WTC11 (cell line): ENCODE measurements around the gene CMC2. TPM values are rescaled to one million over a fixed set of nuclear protein-coding genes. Genes with fewer than 3 reads are reported as not detected.

Source experiments
- ATAC-seq: fragments of 200-7000 bp; cut with Tn5 transposase; 2 replicates; pipeline ENCODE4 v1.10.0; 2021; ENCODE audit warnings: mild to moderate bottlenecking, moderate library complexity
- CTCF ChIA-PET: fragments of 300-600 bp; sonication (Branson Sonifier 250); formaldehyde crosslinking; loops from one replicate; lab custom pipeline; 2021; ENCODE audit warnings: antibody characterized with exemption; lab: Charles Lee
- POLR2A ChIA-PET: fragments of 350-600 bp; sonication (Branson Sonifier 250); formaldehyde crosslinking; loops from one replicate; lab custom pipeline; 2021; ENCODE audit warnings: antibody characterized with exemption; lab: Charles Lee
- DNase-seq: peaks from one replicate; pipeline ENCODE4 v3.0.0; 2021; ENCODE audit warnings: low spot score
- H3K27ac Mint-ChIP-seq: 2 replicates; pipeline ENCODE4 v1.8.0; 2021; ENCODE audit warnings: mixed read lengths
- H3K27me3 Mint-ChIP-seq: 2 replicates; pipeline ENCODE4 v1.8.0; 2021; ENCODE audit warnings: low read depth, mild to moderate bottlenecking, moderate library complexity, mixed read lengths
- H3K36me3 Mint-ChIP-seq: 2 replicates; pipeline ENCODE4 v1.8.0; 2021; ENCODE audit warnings: mixed read lengths
- H3K4me1 Mint-ChIP-seq: 2 replicates; pipeline ENCODE4 v1.8.0; 2022; ENCODE audit warnings: mixed read lengths
- H3K4me3 Mint-ChIP-seq: 2 replicates; pipeline ENCODE4 v1.8.0; 2021; ENCODE audit warnings: mild to moderate bottlenecking, moderate library complexity, mixed read lengths
- H3K9me3 Mint-ChIP-seq: 2 replicates; pipeline ENCODE4 v1.8.0; 2021; ENCODE audit warnings: mixed read lengths
- CREM ChIP-seq: sonication (generic); formaldehyde crosslinking; IDR thresholded peaks from 2 replicates; pipeline ENCODE4 v1.8.1; 2022; ENCODE audit warnings: mild to moderate bottlenecking, missing genetic modification reagents, moderate library complexity
- ETV6 ChIP-seq: sonication (generic); formaldehyde crosslinking; IDR thresholded peaks from 2 replicates; pipeline ENCODE4 v1.8.1; 2022; ENCODE audit warnings: mild to moderate bottlenecking, missing genetic modification reagents
- FOXJ3 ChIP-seq: sonication (generic); formaldehyde crosslinking; IDR thresholded peaks from 2 replicates; pipeline ENCODE4 v1.9.0; 2021; ENCODE audit warnings: missing genetic modification reagents, mild to moderate bottlenecking, borderline replicate concordance
- GABPB1 ChIP-seq: sonication (generic); formaldehyde crosslinking; IDR thresholded peaks from 2 replicates; pipeline ENCODE4 v1.8.1; 2023; ENCODE audit warnings: mild to moderate bottlenecking, missing genetic modification reagents
- GRHL2 ChIP-seq: fragments of 250-450 bp; sonication (Bioruptor Pico); IDR thresholded peaks from 2 replicates; pipeline ENCODE4 v1.8.0; 2022; ENCODE audit warnings: mild to moderate bottlenecking, moderate library complexity; ENCODE audit not compliant: insufficient replicate concordance, severe bottlenecking
- KAT7 ChIP-seq: sonication (generic); formaldehyde crosslinking; IDR thresholded peaks from 2 replicates; pipeline ENCODE4 v1.8.1; 2023; ENCODE audit warnings: missing genetic modification reagents, mild to moderate bottlenecking, borderline replicate concordance
- MXD4 ChIP-seq: fragments of 250-450 bp; sonication (Bioruptor Pico); IDR thresholded peaks from 2 replicates; pipeline ENCODE4 v1.8.0; 2021; ENCODE audit warnings: mild to moderate bottlenecking, moderate library complexity, borderline replicate concordance
- MYBL2 ChIP-seq: sonication (generic); formaldehyde crosslinking; IDR thresholded peaks from 2 replicates; pipeline ENCODE4 v1.8.1; 2023; ENCODE audit warnings: mild to moderate bottlenecking, moderate library complexity, missing genetic modification reagents
- NFYB ChIP-seq: sonication (generic); formaldehyde crosslinking; conservative IDR thresholded peaks from 2 replicates; pipeline ENCODE4 v1.8.0; 2022; ENCODE audit warnings: low read depth, missing genetic modification reagents
- PRDM15 ChIP-seq: sonication (generic); formaldehyde crosslinking; IDR thresholded peaks from 2 replicates; pipeline ENCODE4 v1.8.0; 2022; ENCODE audit warnings: missing genetic modification reagents
- SP1 ChIP-seq: sonication (generic); formaldehyde crosslinking; conservative IDR thresholded peaks from 2 replicates; pipeline ENCODE4 v1.8.1; 2022; ENCODE audit warnings: missing genetic modification reagents
- USF1 ChIP-seq: sonication (generic); formaldehyde crosslinking; IDR thresholded peaks from 2 replicates; pipeline ENCODE4 v1.8.0; 2022; ENCODE audit warnings: mild to moderate bottlenecking, missing genetic modification reagents
- ZBTB21 ChIP-seq: sonication (generic); formaldehyde crosslinking; IDR thresholded peaks from 2 replicates; pipeline ENCODE4 v1.8.1; 2023; ENCODE audit warnings: mild to moderate bottlenecking, missing genetic modification reagents, borderline replicate concordance
- ZBTB43 ChIP-seq: sonication (generic); formaldehyde crosslinking; IDR thresholded peaks from 2 replicates; pipeline ENCODE4 v1.8.1; 2023; ENCODE audit warnings: mild to moderate bottlenecking, missing genetic modification reagents
- ZNF121 ChIP-seq: sonication (generic); formaldehyde crosslinking; IDR thresholded peaks from 2 replicates; pipeline ENCODE4 v1.8.0; 2023; ENCODE audit warnings: missing genetic modification reagents
- ZNF232 ChIP-seq: sonication (generic); formaldehyde crosslinking; IDR thresholded peaks from 2 replicates; pipeline ENCODE4 v1.8.0; 2022; ENCODE audit warnings: mild to moderate bottlenecking, missing genetic modification reagents
- ZNF317 ChIP-seq: sonication (generic); formaldehyde crosslinking; IDR thresholded peaks from 2 replicates; pipeline ENCODE4 v1.8.1; 2023; ENCODE audit warnings: low read depth, mild to moderate bottlenecking, moderate library complexity, missing genetic modification reagents, borderline replicate concordance
- ZNF416 ChIP-seq: fragments of 250-450 bp; sonication (Bioruptor Pico); IDR thresholded peaks from 2 replicates; pipeline ENCODE4 v1.9.0; 2021; ENCODE audit warnings: mild to moderate bottlenecking, inconsistent platforms
- ZNF423 ChIP-seq: fragments of 250-450 bp; sonication (Bioruptor Pico); IDR thresholded peaks from 2 replicates; pipeline ENCODE4 v2.1.2; 2022; ENCODE audit warnings: mild to moderate bottlenecking, moderate library complexity
- ZNF532 ChIP-seq: fragments of 250-450 bp; sonication (Bioruptor Pico); IDR thresholded peaks from 2 replicates; pipeline ENCODE4 v1.9.0; 2021; ENCODE audit warnings: mild to moderate bottlenecking, borderline replicate concordance
- ZNF671 ChIP-seq: fragments of 250-450 bp; sonication (Bioruptor Pico); IDR thresholded peaks from 2 replicates; pipeline ENCODE4 v1.8.0; 2021; ENCODE audit warnings: mild to moderate bottlenecking
- total RNA-seq: library from RNA; stranded (reverse); gene quantifications from 3 replicates; pipeline ENCODE4 v1.2.3, GENCODE V29; 2021

Gene CMC2
- total RNA-seq, 1 experiment from 2014 or later: 78.9 TPM

GRCh38 chr16:81042821-81043220 is 36.1 kb upstream of the CMC2 start (continued):
- TF ChIP-seq ZNF532 (CRISPR knock-in tag): no peak
- TF ChIP-seq ZNF232 (CRISPR knock-in tag): no peak
- no peak for TF ChIP-seq PRDM15 (CRISPR knock-in tag)
- no peak for TF ChIP-seq ZBTB21 (CRISPR knock-in tag)
- TF ChIP-seq ZNF423: no peak
- no peak for TF ChIP-seq KAT7 (CRISPR knock-in tag)

GRCh38 chr16:81041696-81042095 is 35.0 kb upstream of the CMC2 start:
- peaks cover 49% of the 10 kb centered on the region for H3K36me3 Mint-ChIP-seq

More at GRCh38 chr16:81041696-81042095, 35.0 kb upstream of the CMC2 start:
- no peak for DNase-seq
- Mint-ChIP-seq H3K9me3 (no peaks in the 10 kb centered on the region), H3K27me3 (no peaks in the 10 kb centered on the region; the same call in 1 of the 2 replicates), H3K27ac (no peak overlapping the region), H3K4me3 (no peak overlapping the region), H3K4me1 (peaks cover 9% of the 10 kb centered on the region)
- CTCF ChIA-PET: no interaction called here
- TF ChIP-seq ZNF671 (CRISPR knock-in tag): no peak
- no peak for TF ChIP-seq ZNF317 (CRISPR knock-in tag)
- TF ChIP-seq ZBTB43 (CRISPR knock-in tag): no peak
- TF ChIP-seq GABPB1 (CRISPR knock-in tag): no peak
- TF ChIP-seq SP1: no peak
- TF ChIP-seq ETV6: no peak
- TF ChIP-seq ZNF232 (CRISPR knock-in tag): no peak
- no peak for TF ChIP-seq MXD4 (CRISPR knock-in tag)
- TF ChIP-seq ZNF416 (CRISPR knock-in tag): no peak
- TF ChIP-seq NFYB: no peak
- no peak for TF ChIP-seq MYBL2 (CRISPR knock-in tag)
- no peak for TF ChIP-seq CREM
- no peak for TF ChIP-seq FOXJ3
- TF ChIP-seq USF1 (CRISPR knock-in tag): no peak
- no peak for TF ChIP-seq ZNF121 (CRISPR knock-in tag)
- no peak for TF ChIP-seq GRHL2 (CRISPR knock-in tag)
- no peak for ATAC-seq
- POLR2A ChIA-PET: no interaction called here
